Measurements from ENCODE around the gene BRCC3. TPM values are rescaled to one million over a fixed set of nuclear protein-coding genes. Genes with fewer than 3 reads are reported as not detected.

BRCC3 gene
- total RNA-seq, 1 donor from 2014 or later, result 11.5 TPM

GRCh38 chrX:155056471-155056870 is 14.8 kb upstream of the BRCC3 start:
- TF ChIP-seq POLR2A (IDR thresholded peaks at IDR 0.05), result no peak
- no peak for TF ChIP-seq POLR2AphosphoS5 (IDR thresholded peaks at IDR 0.05; ENCODE audit: insufficient read depth in 1 of 2, low read depth in 1 of 2)
- TF ChIP-seq, protein P1, sequence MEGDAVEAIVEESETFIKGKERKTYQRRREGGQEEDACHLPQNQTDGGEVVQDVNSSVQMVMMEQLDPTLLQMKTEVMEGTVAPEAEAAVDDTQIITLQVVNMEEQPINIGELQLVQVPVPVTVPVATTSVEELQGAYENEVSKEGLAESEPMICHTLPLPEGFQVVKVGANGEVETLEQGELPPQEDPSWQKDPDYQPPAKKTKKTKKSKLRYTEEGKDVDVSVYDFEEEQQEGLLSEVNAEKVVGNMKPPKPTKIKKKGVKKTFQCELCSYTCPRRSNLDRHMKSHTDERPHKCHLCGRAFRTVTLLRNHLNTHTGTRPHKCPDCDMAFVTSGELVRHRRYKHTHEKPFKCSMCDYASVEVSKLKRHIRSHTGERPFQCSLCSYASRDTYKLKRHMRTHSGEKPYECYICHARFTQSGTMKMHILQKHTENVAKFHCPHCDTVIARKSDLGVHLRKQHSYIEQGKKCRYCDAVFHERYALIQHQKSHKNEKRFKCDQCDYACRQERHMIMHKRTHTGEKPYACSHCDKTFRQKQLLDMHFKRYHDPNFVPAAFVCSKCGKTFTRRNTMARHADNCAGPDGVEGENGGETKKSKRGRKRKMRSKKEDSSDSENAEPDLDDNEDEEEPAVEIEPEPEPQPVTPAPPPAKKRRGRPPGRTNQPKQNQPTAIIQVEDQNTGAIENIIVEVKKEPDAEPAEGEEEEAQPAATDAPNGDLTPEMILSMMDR (IDR thresholded peaks at IDR 0.05), result no peak
- Histone ChIP-seq H3K4me1 (no peaks in the 10 kb centered on the region), H3K27ac (no peak overlapping the region), H3K4me3 (no peak overlapping the region), H3K9me3 (no peaks in the 10 kb centered on the region), H3K36me3 (no peaks in the 10 kb centered on the region), H3K27me3 (no peaks in the 10 kb centered on the region)
- intact Hi-C loops (cut with DNase I), result loop anchor here (10.0 kb wide), 1 partner anchor 72 kb away; no protein-coding TSS in a partner anchor
- DNase-seq (ENCODE audit: extremely low spot score in 2 of 2), result no peak

- no peak overlapping the region for H3K4me3 ChIP-seq
- H3K27me3 ChIP-seq, result no peaks in the 10 kb centered on the region
- intact Hi-C loops (cut with DNase I), result loop anchor here (10.0 kb wide), 1 partner anchor 72 kb away; no protein-coding TSS in a partner anchor
- no peaks in the 10 kb centered on the region for H3K9me3 ChIP-seq
- H3K36me3 ChIP-seq, result no peaks in the 10 kb centered on the region
- peak overlapping the region; percentile 20 for H3K27ac ChIP-seq
- no peaks in the 10 kb centered on the region for H3K4me1 ChIP-seq
- no peak for DNase-seq (ENCODE audit: extremely low spot score in 2 of 2)
- no peak for TF ChIP-seq POLR2AphosphoS5 (IDR thresholded peaks at IDR 0.05; ENCODE audit: insufficient read depth in 1 of 2, low read depth in 1 of 2)
- TF ChIP-seq POLR2A (IDR thresholded peaks at IDR 0.05), result no peak
- TF ChIP-seq, protein P1 (IDR thresholded peaks at IDR 0.05), result peak; percentile 26 to 81 (median 58)
These were observed 14.2 kb upstream of the BRCC3 start for GRCh38 chrX:155056877-155057792.

DNA sequence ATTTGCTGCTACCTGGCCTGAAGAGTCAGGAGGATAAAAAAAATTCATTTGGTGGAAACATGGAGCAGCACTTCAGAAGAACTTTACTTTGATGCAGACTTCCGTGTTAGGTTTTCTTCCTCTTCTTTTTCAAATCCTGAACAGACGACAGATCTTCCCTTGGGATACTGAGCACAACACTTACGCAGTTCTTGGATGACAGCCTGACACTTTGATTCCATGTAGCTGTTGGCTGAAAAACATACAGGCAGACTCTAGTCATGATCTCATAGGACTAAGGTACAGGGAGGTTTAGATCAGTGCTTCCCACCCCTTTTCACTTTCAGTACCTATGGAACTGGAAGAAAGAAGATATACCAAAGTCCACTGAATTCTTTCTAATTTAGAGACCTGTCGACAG is 9.5 kb upstream of the BRCC3 start:
- Histone ChIP-seq H3K36me3 (no peaks in the 10 kb centered on the region), H3K27me3 (no peaks in the 10 kb centered on the region), H3K27ac (no peak overlapping the region), H3K4me3 (no peak overlapping the region), H3K4me1 (no peaks in the 10 kb centered on the region), H3K9me3 (no peaks in the 10 kb centered on the region)
- no peak for DNase-seq (ENCODE audit: extremely low spot score in 2 of 2)
- intact Hi-C loops (cut with DNase I), result no loop called here
- TF ChIP-seq POLR2AphosphoS5 (IDR thresholded peaks at IDR 0.05; ENCODE audit: insufficient read depth in 1 of 2, low read depth in 1 of 2), result no peak
- TF ChIP-seq, protein P1 (IDR thresholded peaks at IDR 0.05), result no peak
- no peak for TF ChIP-seq POLR2A (IDR thresholded peaks at IDR 0.05)

DNA sequence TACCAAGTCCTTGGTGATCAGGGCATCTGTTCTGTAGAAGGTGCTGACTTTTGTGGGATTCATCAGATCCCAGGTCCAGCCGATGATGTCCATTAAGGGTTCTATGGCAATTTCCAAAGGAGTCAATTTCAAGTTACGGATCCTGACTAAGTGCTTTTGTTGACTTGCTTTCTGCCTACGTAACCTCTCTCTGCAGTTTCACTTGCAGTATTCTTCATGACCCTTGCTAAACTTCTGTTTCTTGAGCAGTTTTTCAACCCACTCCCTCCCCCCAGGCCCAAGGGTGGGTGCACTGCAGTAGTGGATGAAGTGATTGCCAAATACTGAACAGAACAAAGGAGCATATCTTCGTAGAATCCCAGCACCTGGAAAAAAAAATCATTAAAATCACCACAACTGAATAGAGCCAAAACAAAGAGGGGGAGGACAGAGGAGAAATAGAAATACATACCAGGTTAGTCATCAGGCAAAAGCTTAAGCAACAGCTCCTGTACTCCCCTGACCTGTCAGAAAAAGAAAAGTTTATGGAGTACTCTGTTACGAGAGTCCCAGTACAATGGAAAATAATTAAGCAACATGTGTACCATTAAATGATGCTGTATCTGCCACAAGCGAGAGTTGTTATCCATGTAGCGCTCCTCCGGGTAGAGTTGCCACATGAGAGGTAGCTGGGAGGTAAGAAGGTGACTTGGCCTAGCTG is 6.1 kb upstream of the BRCC3 start:
- no peak overlapping the region for H3K4me3 ChIP-seq
- peaks cover 13% of the 10 kb centered on the region for H3K4me1 ChIP-seq
- TF ChIP-seq POLR2A (IDR thresholded peaks at IDR 0.05), result no peak
- TF ChIP-seq, protein P1 (IDR thresholded peaks at IDR 0.05), result no peak
- no peak for TF ChIP-seq POLR2AphosphoS5 (IDR thresholded peaks at IDR 0.05; ENCODE audit: insufficient read depth in 1 of 2, low read depth in 1 of 2)
- H3K27me3 ChIP-seq, result no peaks in the 10 kb centered on the region
- intact Hi-C loops (cut with DNase I), result no loop called here
- no peaks in the 10 kb centered on the region for H3K9me3 ChIP-seq
- H3K36me3 ChIP-seq, result no peaks in the 10 kb centered on the region
- no peak overlapping the region for H3K27ac ChIP-seq
- no peak for DNase-seq (ENCODE audit: extremely low spot score in 2 of 2)
